Superior temporal gyrus (tissue), 1 donor: Measurements from ENCODE around the gene PRKD2.

Experiments
- DNase-seq: peaks from one replicate; pipeline ENCODE4 v3.0.0-alpha.2; 2016; ENCODE audit errors: extremely low spot score

Gene PRKD2

GRCh38 chr19:46704379-46705076 lies 12.4 kb downstream of the PRKD2 start:
- DNase-seq, result peak; percentile 57

- DNase-seq, result no peak
Observed at GRCh38 chr19:46700704-46701103, 16.2 kb downstream of the PRKD2 start.

DNA sequence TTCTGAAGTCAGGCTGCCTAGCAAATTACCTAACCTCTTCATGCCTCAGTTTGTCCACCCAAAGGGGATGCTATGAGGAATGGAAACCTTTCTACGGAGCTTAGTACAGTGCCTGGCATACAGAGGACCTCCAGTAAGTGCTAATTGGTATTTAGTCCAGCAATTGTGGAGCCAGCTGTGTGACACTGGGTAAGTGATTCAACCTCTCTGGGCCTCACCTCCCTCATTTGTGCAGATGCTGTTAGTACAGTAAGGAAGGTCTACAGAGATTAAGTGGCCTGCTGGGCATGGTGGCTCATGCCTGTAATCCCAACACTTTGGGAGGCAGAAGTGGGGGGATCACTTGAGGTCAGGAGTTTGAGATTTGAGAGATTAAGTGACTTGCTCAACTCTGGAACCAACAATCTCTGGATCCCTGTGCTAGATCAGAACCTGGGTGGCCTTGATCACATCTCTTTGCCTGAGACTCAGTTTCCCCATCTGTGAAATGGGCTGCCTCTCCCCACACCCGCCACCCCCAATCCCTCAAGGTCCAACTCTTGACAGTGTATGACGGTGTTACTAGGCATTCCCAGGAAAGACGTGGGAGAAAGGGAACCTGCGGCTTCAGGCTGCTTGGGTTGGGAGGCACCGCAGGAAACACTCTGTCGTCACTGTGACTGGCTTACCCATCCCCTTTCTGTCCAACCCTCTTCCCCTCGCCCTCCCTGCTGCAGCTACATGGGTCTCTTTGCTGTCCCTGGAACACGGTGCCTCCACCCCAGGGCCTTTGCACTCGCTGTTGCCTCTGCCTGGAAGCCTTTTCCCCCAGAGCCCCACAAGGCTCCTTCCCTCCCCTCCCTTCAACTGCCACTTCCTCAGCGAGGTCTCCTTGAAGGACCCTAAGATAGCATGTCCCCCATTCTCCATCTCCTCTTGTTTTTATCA lies 18.3 kb downstream of the PRKD2 start:
- no peak for DNase-seq

GRCh38 chr19:46697204-46697960 lies 19.5 kb downstream of the PRKD2 start:
- DNase-seq, result no peak

DNA sequence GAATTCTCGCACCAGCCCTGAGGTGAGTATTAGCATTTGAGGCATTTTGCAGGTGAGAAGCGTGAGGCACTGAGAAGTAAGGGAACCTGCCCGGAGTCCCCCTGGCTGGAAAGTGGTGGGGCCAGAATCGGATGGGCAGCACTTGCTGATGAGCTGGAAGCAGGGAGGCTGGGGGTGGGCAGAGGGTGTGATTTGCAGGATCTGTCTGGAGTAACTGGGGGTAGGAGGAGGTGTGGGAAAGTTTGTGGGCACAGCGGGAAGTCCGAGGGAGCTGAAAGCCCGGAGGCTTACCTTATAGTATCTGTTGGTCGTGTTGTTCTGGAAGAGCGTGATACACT lies 20.1 kb downstream of the PRKD2 start:
- no peak for DNase-seq

DNA sequence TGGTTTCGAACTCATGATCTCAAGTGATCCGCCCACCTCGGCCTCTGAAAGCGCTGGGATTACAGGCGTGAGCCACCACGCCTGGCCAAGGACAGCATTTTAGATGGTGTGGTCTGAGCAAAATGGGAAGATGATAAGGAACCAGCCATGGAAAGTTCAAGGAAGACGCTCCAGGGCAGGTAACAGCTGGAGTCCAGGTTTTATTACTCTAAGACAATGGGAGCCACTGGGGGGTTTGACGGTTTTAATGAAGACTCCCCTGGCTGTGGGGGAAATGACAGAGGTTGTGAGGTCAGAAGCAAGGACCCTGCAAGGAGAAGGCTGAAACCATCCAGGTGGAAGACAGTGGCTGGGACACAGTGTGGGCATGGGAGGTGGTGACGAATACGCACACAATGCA lies 20.9 kb downstream of the PRKD2 start:
- DNase-seq, result no peak

GRCh38 chr19:46693760-46694159 lies 23.2 kb downstream of the PRKD2 start:
- no peak for DNase-seq

GRCh38 chr19:46692918-46693722 lies 23.8 kb downstream of the PRKD2 start:
- no peak for DNase-seq

GRCh38 chr19:46691948-46692347 lies 25.0 kb downstream of the PRKD2 start:
- DNase-seq, result no peak

- DNase-seq, result no peak
Observed at GRCh38 chr19:46691104-46691503, 25.8 kb downstream of the PRKD2 start.

DNA sequence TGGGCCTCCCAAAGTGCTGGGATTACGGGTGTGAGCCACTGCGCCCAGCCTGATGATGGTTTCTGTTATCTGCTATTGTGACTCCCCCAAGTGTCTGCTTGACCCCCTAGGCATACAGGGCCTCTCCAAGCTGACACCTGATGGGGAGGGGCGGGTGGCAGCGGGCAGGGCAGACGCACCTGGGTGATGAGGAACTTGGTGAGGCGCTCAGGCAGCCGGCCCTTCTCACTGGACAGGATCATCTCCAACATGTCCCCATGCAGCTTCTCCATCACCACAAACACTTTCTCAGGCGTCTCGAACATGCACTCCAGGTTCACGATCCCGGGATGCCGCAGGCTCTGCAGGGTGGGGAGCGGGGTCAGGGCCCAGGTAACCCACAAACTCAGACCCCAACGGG lies 27.6 kb downstream of the PRKD2 start:
- DNase-seq, result no peak

GRCh38 chr19:46687438-46688145 lies 29.3 kb downstream of the PRKD2 start:
- DNase-seq, result no peak

DNA sequence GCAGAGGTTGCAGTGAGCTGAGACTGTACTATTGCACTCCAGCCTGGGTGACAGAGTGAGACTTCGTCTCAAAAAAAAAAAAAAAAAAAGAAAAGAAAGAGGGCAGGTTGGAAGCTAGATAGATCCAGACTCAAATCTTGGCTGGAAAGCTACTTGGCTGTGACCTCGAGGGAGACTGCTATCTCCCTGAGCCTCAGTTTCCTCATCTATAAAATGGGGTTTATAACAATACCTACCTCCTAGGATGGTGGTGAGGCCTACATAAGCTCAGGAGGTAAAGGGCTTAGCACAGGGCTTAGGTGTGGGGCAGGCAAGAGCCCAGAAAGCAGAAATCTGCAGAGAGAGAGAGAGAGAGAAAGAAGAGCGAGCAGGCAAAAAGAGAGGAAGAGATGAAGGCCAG lies 31.7 kb downstream of the PRKD2 start:
- DNase-seq, result no peak

- no peak for DNase-seq
Observed at GRCh38 chr19:46678110-46678732, 38.7 kb downstream of the PRKD2 start.

DNA sequence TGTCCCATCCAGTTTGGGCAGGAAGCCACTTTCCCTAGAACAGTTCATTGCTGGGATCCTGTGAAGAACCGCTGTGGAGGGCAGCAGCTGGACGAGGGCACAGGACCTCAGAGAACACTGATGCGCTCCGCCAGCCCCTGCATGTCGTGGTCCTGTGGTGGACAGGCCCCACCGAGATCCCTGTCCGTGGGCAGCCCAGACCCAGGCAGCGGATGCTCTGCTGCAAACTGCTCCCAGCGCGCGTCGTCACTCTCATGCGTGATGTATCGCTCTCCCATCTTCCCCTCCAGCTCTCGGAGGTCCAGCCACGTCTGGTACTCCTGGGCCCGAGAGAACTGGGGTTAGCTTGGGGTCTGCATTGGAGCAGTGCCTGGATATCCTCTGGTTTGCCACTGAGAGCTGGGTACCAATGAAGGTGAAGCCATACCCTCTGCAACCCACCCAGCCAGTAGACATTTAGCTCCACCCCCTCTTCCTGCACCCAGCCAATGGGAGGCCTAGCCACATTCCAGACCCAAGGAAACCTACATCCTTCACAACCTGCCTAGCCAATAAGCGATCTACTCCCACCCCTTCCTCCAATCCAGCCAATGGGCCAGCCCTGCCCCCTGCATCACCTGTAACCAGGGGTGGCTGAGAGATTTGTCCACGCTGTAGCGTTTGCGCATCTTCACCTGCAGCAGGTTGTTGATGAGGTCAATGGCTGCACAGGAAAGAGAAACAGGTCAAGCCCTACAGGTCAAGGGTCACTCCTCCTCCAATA lies 42.3 kb downstream of the PRKD2 start:
- DNase-seq, result no peak

GRCh38 chr19:46670813-46671212 lies 46.1 kb downstream of the PRKD2 start:
- DNase-seq, result no peak

DNA sequence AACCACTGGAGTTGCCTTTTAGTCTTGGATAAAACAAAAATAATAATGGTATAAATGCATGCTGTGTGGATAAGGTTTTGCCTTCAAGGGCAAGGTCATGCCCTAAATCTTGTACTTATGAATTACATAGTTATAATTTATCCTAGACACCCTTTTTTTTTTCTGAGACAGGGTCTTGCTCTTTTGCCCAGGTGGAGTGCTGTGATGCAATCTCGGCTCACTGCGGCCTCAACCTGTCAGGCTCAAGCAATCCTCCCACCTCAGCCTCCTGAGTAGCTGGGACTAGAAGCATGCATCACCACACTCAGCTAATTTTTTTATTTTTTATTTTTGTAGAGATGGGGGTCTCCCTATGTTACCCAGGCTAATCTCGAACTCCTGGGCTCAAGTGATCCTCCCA lies 48.3 kb downstream of the PRKD2 start:
- no peak for DNase-seq

DNA sequence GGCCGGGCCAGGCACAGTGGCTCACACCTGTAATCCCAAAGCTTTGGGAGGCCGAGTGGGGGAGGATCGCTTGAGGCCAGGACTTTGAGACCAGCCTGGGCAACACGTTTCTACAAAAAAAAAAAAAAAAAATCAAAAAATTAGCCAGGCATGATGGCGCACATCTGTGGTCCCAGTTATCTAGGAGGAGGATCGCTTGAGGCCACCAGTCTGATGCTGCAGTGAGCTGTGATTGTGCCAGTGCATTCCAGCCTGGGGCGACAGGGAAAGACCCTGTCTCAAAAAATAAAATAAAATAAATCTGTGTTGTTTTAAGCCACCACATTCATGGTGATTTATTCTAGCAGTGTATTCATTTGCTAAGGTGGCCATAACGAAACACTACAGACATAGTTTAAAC lies 51.8 kb downstream of the PRKD2 start:
- no peak for DNase-seq

- peak; percentile 98 for DNase-seq
Observed at GRCh38 chr19:46661735-46662592, 55.0 kb downstream of the PRKD2 start.
